GM19099 (cell line): ENCODE results near the gene CEBPB.

ENCODE experiments used
- POLR2A ChIP-seq: IDR thresholded peaks from 3 replicates; pipeline ENCODE4 v1.6.1; 2011; ENCODE audit warnings: low read depth; ENCODE audit not compliant: insufficient read length; ENCODE audit errors: extremely low read depth

CEBPB gene

GRCh38 chr20:50215926-50216325 lies 25.3 kb downstream of the CEBPB start:
- TF ChIP-seq POLR2A, result no peak

DNA sequence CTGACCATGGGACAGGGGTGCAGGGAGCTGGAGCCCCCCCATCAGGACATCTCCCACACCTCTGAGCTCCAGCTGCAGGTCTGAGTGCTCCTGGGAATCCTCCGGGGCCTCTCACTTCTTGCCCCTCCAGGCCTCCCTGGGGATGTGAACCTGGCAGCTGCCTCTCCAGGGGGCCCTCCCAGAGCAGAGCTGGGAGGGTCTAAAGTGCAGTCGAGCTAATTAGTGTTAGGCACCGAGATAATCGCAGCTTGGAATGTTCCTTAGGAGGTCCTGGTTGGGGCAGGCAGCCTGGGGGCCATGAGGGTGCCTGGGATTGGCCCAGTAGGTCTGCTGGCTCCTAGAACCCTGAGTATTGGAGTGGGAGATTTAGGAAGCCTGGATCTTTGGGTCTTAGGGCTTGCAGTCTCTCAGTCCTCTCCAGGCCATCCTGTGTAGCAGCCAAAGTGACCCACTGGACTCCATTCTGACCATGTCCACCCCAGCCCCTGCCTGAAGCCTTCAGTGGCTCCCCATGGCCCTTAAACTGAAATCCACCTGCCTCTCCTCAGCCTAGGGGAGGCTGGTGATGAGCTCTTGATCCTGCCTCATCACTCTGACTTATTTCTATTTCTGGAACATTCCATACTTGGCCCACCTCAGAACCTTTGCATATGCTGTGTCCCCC lies 26.0 kb downstream of the CEBPB start:
- no peak for TF ChIP-seq POLR2A

DNA sequence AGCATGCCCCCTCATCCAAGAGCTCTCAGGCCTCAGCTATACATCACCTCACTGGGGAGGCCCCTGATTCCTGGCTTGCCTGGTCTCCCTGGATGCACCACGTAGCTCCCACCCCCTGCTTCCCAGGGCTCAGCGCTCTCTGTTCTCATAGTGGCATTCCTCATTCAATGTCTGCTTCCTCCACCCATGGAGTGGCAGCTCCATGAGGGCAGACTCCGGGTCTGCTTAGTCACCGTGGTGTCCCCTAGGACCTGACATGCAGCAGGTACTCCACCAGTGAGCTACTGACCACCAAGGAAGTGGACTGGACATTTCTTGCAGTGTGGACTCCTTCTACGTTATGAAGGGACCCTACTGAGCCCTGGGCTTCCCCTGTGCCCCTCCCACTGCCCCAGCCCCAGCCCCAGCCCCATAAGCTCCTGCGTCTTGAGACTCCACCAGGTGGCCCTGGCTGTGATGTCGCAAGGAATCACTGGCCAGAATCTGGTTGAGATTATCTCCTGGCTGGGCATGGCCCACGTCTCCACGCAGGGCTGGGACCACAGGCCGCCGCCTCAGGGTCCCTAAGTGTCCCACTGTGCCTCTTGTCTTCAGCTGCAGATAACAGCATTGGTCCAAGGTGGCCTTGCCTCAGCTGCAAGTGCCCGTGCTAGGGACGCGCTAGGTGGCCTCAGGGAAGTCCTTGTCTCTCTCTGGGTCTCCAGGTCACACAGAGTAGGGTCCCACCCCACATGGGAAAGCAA lies 26.7 kb downstream of the CEBPB start:
- no peak for TF ChIP-seq POLR2A

- TF ChIP-seq POLR2A, result no peak
These were observed 28.4 kb downstream of the CEBPB start for GRCh38 chr20:50218987-50219435.

- no peak for TF ChIP-seq POLR2A
These were observed 29.0 kb downstream of the CEBPB start for GRCh38 chr20:50219600-50219999.

DNA sequence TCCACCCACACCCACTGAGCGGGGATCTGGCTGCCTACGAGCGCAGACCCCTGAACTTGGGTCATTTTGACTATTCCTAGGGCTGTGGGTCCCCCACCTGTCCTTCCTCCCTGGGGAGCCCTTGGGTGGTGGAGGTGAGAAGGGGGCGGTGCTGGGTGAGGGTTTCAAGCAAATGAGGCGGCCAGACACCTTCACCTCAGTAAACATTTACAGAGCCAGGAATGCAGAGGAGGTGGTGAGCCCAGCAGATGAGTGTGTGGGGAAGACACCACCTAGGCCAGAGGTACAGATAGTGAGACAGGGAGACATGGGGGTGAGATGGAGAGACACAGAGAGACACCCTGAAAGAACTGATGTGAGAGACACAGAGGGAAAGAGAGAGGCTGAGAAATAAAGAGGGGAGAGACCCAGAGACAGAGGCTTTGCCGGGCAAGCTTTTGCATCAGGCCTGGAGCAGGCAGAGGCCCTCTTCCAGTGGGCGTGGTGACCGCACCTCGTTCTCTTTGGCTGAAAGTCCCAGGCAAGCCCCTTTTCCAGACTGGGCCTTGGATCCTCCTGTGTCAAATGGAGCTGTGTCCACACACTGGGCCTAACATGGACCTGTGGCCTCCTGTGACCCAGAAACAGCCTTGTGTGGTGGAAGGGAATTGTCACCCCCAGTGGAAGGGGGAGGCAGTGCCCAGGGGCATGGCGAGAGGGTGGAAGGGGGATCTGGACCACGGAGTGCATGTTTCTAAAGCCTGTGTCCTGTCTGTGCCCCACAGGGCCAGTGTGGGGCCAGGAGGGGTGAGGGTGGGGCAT lies 29.7 kb downstream of the CEBPB start:
- TF ChIP-seq POLR2A, result no peak

GRCh38 chr20:50220894-50221365 lies 30.3 kb downstream of the CEBPB start:
- no peak for TF ChIP-seq POLR2A

GRCh38 chr20:50221501-50222308 lies 31.1 kb downstream of the CEBPB start:
- no peak for TF ChIP-seq POLR2A

GRCh38 chr20:50222309-50223038 lies 31.8 kb downstream of the CEBPB start:
- no peak for TF ChIP-seq POLR2A

- no peak for TF ChIP-seq POLR2A
These were observed 32.7 kb downstream of the CEBPB start for GRCh38 chr20:50223039-50224005.

- TF ChIP-seq POLR2A, result no peak
These were observed 33.4 kb downstream of the CEBPB start for GRCh38 chr20:50224052-50224451.

GRCh38 chr20:50224531-50225255 lies 34.1 kb downstream of the CEBPB start:
- TF ChIP-seq POLR2A, result no peak

DNA sequence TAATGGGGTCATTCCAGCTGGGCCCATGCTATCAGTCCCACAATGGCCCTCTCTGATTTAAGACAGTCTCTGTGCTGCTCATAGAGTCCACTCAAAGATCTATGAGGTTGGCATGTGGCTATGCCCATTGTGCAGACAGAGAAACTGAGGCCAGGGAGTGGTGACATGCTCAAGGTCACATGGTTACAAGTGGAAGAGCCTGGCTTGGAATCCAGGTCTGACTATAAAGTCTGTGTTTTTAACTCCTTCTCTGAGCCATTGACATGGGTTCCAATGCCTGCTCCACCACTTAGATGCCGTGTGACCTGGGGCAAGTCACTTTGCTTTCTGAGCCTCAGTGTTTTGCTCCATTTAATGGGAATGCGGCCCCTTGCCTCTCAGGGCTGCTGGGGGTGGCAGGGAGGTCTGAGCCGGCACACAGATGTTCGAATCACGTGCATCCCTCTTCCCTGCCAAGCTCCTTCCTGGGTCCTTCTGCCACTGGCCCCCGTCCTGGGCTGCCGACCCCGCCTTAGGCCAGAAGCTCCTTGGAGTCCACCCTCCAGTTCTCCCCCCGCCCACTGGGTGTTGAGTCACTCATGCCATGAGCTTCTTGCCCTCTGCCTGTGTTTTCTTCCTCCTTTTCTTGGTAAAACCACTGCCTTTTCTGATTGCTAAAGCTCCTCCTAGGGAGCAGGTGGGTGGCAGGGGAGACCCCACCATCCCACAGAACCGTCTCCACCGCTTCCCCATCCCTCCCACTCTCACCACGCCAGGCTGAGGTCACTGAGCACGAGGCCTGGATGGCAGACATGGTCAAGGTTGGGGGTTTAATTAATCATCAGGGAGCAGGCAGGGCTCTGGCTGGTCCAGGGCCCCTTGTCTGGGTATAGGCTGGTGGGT lies 35.7 kb downstream of the CEBPB start:
- no peak for TF ChIP-seq POLR2A
